Measurements from ENCODE around the gene THBD. TPM values are rescaled to one million over a fixed set of nuclear protein-coding genes. Genes with fewer than 3 reads are reported as not detected.
A peak's percentile ranks its signal among the peaks of the same experiment; 100 is the strongest.

The THBD gene
- total and polyA plus RNA-seq, 2 of the 4 experiments (the other 2 are of a cell fraction) = 0.07 TPM; not detected in 1

- Histone ChIP-seq H3K79me1 (ENCODE audit: low read depth in 1 of 2, low read length in 2 of 2) (no peaks in the 10 kb centered on the region), H3K36me3 (ENCODE audit: control insufficient read depth, insufficient read depth, low read length) (no peaks in the 10 kb centered on the region), H2BK120ac (ENCODE audit: low read depth, low read length) (no peak overlapping the region), H2BK5ac (ENCODE audit: low read depth, low read length, poor library complexity, severe bottlenecking) (no peak overlapping the region), H3K14ac (replicated peaks; ENCODE audit: low read depth, low read length) (no peak overlapping the region), H3K9me1 (ENCODE audit: insufficient read depth, low read length) (0 out of 2 replicates have a peak, but pooled peaks cover 2% of the 10 kb centered on the region), H2AFZ (replicated peaks; ENCODE audit: low read length, poor library complexity) (no peak overlapping the region), H2AK5ac (ENCODE audit: low read depth, low read length) (no peak overlapping the region), H4K91ac (ENCODE audit: insufficient read depth, low read depth, low read length) (no peak overlapping the region), H3K4me1 (ENCODE audit: control insufficient read depth, insufficient read depth, low read length) (peaks cover 10% of the 10 kb centered on the region; the same call in 1 of the 2 replicates), H4K20me1 (ENCODE audit: insufficient read depth, low read length) (no peaks in the 10 kb centered on the region), H2BK20ac (ENCODE audit: low read depth, low read length) (no peak overlapping the region), H3K18ac (ENCODE audit: low read depth, low read length) (no peak overlapping the region), H2AK9ac (replicated peaks; ENCODE audit: low read depth, low read length, poor library complexity) (no peak overlapping the region), H3K4me2 (ENCODE audit: low read depth, low read length) (peak overlapping the region; percentile 36; the same call in 1 of the 2 replicates), H3K9ac (ENCODE audit: low read depth, low read length) (no peak overlapping the region), H3K27ac (ENCODE audit: insufficient read depth, low read length) (no peak overlapping the region), H4K5ac (ENCODE audit: low read depth, low read length) (no peak overlapping the region), H3K56ac (ENCODE audit: extremely low read depth, insufficient read depth, low read length) (no peak overlapping the region), H2BK15ac (ENCODE audit: low read depth, low read length) (no peak overlapping the region), H3K4me3 (ENCODE audit: insufficient read depth, low read depth, low read length) (no peak overlapping the region), H4K8ac (ENCODE audit: low read depth in 2 of 2, low read length in 2 of 2) (no peak overlapping the region), H3K23ac (ENCODE audit: low read depth, low read length) (no peak overlapping the region), H3K27me3 (ENCODE audit: control insufficient read depth, insufficient read depth, low read length) (peaks cover 28% of the 10 kb centered on the region), H3K9me3 (ENCODE audit: control insufficient read depth, insufficient read depth, low read length) (no peaks in the 10 kb centered on the region), H3K4ac (ENCODE audit: low read depth, low read length) (no peak overlapping the region)
- dilution Hi-C loops (cut with HindIII; ENCODE audit: low sequenced_read_pairs, unreplicated experiment) (no loop called here), intact Hi-C loops (cut with micrococcal nuclease) (loop anchor here (5.0 kb wide), 1 partner anchor 175 kb away; no protein-coding TSS in a partner anchor), in situ Hi-C loops (cut with MboI; ENCODE audit: low sequenced_read_pairs) (no loop called here)
- ATAC-seq (ENCODE audit: low read depth) (peak; percentile 85), DNase-seq (peak; percentile 57)
- ChIA-PET CTCF (interaction anchor here (0.5 to 1.2 kb wide), 4 partner anchors 11 to 372 kb away, joined by 3 to 5 read pairs (median 3); no protein-coding TSS in a partner anchor), POLR2A (ENCODE audit: unreplicated experiment) (no interaction called here)
- TF ChIP-seq, protein P1, sequence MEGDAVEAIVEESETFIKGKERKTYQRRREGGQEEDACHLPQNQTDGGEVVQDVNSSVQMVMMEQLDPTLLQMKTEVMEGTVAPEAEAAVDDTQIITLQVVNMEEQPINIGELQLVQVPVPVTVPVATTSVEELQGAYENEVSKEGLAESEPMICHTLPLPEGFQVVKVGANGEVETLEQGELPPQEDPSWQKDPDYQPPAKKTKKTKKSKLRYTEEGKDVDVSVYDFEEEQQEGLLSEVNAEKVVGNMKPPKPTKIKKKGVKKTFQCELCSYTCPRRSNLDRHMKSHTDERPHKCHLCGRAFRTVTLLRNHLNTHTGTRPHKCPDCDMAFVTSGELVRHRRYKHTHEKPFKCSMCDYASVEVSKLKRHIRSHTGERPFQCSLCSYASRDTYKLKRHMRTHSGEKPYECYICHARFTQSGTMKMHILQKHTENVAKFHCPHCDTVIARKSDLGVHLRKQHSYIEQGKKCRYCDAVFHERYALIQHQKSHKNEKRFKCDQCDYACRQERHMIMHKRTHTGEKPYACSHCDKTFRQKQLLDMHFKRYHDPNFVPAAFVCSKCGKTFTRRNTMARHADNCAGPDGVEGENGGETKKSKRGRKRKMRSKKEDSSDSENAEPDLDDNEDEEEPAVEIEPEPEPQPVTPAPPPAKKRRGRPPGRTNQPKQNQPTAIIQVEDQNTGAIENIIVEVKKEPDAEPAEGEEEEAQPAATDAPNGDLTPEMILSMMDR (conservative IDR thresholded peaks at IDR 0.05; ENCODE audit: low read depth, low read length) = peak; percentile 43
- TF ChIP-seq RAD21 (IDR thresholded peaks at IDR 0.05; ENCODE audit: low read length) (peak; percentile 56), SMC3 (IDR thresholded peaks at IDR 0.05; ENCODE audit: low read depth, low read length) (peak; percentile 34), MAZ (IDR thresholded peaks at IDR 0.05; ENCODE audit: borderline replicate concordance, low read depth, low read length) (no peak), CEBPB (IDR thresholded peaks at IDR 0.05; ENCODE audit: low read depth, low read length) (no peak)
- 9% methylated on average over 4 of the region's 8 CpGs; no CpG with 5 or more reads in 1 of the 2 experiments for WGBS, 2 experiments (ENCODE audit: extremely low coverage in 2 of 2, insufficient read length in 1 of 2)
- no TSS peak for BruUV-seq (replicated peaks)
Measured at GRCh38 chr20:23061734-23062561, 12.5 kb upstream of the THBD start.
